Measurements from ENCODE around the gene CERK.

Gene CERK

DNA sequence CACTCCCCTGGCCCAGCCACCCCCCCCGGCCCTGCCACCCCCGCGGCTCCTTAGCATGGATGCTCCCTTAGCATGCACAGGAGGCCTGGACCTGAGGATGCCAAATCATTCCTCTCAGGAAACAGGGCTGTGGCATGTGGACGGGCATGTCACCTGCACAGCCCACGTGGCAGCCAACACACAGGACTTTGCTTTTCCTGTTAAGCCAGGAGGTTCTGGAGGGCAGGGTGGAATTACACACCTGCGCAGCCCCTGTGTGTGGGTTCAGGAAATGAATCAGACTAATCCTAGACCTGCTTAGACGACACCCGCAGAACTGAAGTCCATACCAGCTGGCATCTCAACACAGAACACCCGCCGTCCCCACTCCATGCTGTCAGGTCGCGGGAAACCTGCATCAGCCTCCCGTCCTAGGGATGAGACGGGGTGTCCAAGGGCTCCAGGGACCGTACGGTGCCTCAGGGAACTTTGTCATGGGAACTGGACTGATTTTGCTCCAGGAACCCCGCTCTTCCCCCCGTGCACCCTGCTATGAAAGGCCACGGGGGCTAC lies 10.2 kb downstream of the CERK start:
- DNase-seq = no peak
- Histone ChIP-seq H3K9me3 (ENCODE audit: control extremely low read depth in 1 of 5, control insufficient read depth in 4 of 5, insufficient read depth in 2 of 5, low read depth in 1 of 5, low read length in 4 of 5) (no peaks in the 10 kb centered on the region), H3K27ac (ENCODE audit: insufficient read depth in 1 of 2, low read depth in 1 of 2, low read length in 2 of 2, poor library complexity in 1 of 2, severe bottlenecking in 2 of 2) (peak overlapping the region in 1 of 2 experiments; percentile 1), H3K27me3 (replicated peaks in 2 of 5; ENCODE audit: control insufficient read depth in 4 of 5, insufficient read depth in 5 of 5, low read length in 4 of 5) (no peaks in the 10 kb centered on the region), H3K36me3 (ENCODE audit: control insufficient read depth in 4 of 4, insufficient read depth in 4 of 4, low read length in 3 of 4) (peaks cover 9 to 61% (median 39%) of the 10 kb centered on the region in 4 experiments), H3K4me1 (ENCODE audit: control extremely low read depth in 1 of 4, control insufficient read depth in 4 of 4, insufficient read depth in 4 of 4, low read length in 3 of 4) (peaks cover 0 to 9% (median 4%) of the 10 kb centered on the region in 4 experiments), H3K4me3 (ENCODE audit: control insufficient read depth in 1 of 7, extremely low read depth in 1 of 7, insufficient read depth in 4 of 7, low read depth in 2 of 7, low read length in 6 of 7) (no peak overlapping the region)
- ChIA-PET POLR2A (no interaction called here), CTCF (no interaction called here)
- WGBS (ENCODE audit: insufficient coverage) = 81% methylated on average over 13 of the region's 19 CpGs

DNA sequence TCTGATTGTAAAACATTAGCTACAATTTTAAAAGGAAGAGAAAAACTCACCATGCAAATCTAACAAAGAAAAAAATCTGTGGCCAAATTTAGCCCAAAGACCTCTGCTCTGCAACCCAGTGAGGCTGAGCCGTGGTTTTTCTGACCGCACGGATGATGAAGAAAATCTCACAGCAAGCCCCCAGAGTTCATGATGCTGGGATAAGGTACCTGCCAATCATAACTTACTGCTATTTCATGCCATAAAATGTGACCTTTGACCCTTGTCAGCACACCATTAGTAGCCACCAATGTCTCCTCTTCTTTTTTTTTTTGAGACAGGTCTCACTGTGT lies 11.1 kb downstream of the CERK start:
- Histone ChIP-seq H3K27ac (ENCODE audit: insufficient read depth in 1 of 2, low read depth in 1 of 2, low read length in 2 of 2, poor library complexity in 1 of 2, severe bottlenecking in 2 of 2) (no peak overlapping the region), H3K36me3 (ENCODE audit: control insufficient read depth in 4 of 4, insufficient read depth in 4 of 4, low read length in 3 of 4) (peaks cover 9 to 60% (median 40%) of the 10 kb centered on the region in 4 experiments), H3K27me3 (replicated peaks in 2 of 5; ENCODE audit: control insufficient read depth in 4 of 5, insufficient read depth in 5 of 5, low read length in 4 of 5) (no peaks in the 10 kb centered on the region), H3K9me3 (ENCODE audit: control extremely low read depth in 1 of 5, control insufficient read depth in 4 of 5, insufficient read depth in 2 of 5, low read depth in 1 of 5, low read length in 4 of 5) (no peaks in the 10 kb centered on the region), H3K4me3 (ENCODE audit: control insufficient read depth in 1 of 7, extremely low read depth in 1 of 7, insufficient read depth in 4 of 7, low read depth in 2 of 7, low read length in 6 of 7) (no peak overlapping the region), H3K4me1 (ENCODE audit: control extremely low read depth in 1 of 4, control insufficient read depth in 4 of 4, insufficient read depth in 4 of 4, low read length in 3 of 4) (peaks cover 0 to 8% (median 3%) of the 10 kb centered on the region in 4 experiments)
- ChIA-PET CTCF (interaction anchor here (0.7 to 1.0 kb wide), 3 partner anchors 13 to 1227 kb away, joined by 3 read pairs; no protein-coding TSS in a partner anchor), POLR2A (interaction anchor here (0.6 kb wide), 1 partner anchor 35 kb away, joined by 5 read pairs; no protein-coding TSS in a partner anchor)
- 82% methylated on average over 3 of the region's 3 CpGs for WGBS (ENCODE audit: insufficient coverage)
- DNase-seq = no peak

DNA sequence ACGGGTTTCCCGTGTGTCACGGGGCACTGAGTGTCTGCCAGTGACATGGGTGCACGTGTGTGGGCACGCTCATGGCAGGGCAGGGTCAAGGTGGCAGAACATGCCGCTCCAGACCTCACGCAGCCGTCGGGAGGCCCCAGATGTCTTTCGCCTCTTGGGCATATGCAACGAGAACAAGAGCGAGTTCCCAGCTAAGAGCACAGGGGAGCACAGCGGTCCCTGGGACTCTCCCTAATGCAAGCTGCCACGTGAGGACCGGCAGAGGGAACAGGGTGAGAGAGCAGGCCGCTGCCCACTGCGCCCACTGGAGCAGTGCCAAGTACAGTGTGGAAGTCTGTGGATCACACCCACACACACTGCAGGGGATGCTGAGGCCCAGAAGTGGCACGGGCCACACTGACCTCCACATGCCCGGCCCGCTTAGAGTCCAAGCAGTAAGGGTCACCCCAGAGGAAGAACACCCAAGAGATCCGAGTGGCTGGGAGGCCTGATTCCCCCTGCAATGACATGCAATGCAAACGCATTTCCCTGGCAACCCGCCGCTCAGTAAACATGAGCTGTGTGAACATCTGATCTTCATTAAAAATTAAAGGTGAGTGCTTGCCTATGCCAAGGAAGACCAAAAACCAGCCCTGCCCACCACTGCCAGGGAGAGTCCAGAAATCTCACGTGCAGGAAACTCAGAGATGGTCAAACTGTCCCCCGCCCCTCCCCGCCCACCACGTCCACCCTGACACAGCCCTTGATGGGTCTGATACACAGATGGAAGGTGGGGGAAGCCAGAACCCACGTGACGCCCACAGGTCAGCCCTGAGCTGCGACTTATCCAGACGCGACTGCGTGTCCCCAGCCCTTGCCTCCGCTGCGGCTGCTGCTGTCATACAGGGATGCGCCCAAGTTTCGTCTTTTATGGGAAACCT lies 11.7 kb downstream of the CERK start:
- Histone ChIP-seq H3K4me3 (ENCODE audit: control insufficient read depth in 1 of 7, extremely low read depth in 1 of 7, insufficient read depth in 4 of 7, low read depth in 2 of 7, low read length in 6 of 7) (no peak overlapping the region), H3K27me3 (replicated peaks in 2 of 5; ENCODE audit: control insufficient read depth in 4 of 5, insufficient read depth in 5 of 5, low read length in 4 of 5) (no peaks in the 10 kb centered on the region), H3K27ac (ENCODE audit: insufficient read depth in 1 of 2, low read depth in 1 of 2, low read length in 2 of 2, poor library complexity in 1 of 2, severe bottlenecking in 2 of 2) (no peak overlapping the region), H3K4me1 (ENCODE audit: control extremely low read depth in 1 of 4, control insufficient read depth in 4 of 4, insufficient read depth in 4 of 4, low read length in 3 of 4) (peaks cover 0 to 8% (median 3%) of the 10 kb centered on the region in 4 experiments), H3K36me3 (ENCODE audit: control insufficient read depth in 4 of 4, insufficient read depth in 4 of 4, low read length in 3 of 4) (peaks cover 9 to 57% (median 36%) of the 10 kb centered on the region in 4 experiments), H3K9me3 (ENCODE audit: control extremely low read depth in 1 of 5, control insufficient read depth in 4 of 5, insufficient read depth in 2 of 5, low read depth in 1 of 5, low read length in 4 of 5) (no peaks in the 10 kb centered on the region)
- DNase-seq = no peak
- WGBS (ENCODE audit: insufficient coverage) = 95% methylated on average over 35 of the region's 38 CpGs
- ChIA-PET CTCF (interaction anchor here (0.7 to 1.0 kb wide), 3 partner anchors 12 to 1227 kb away, joined by 3 read pairs; no protein-coding TSS in a partner anchor), POLR2A (interaction anchor here (0.6 kb wide), 1 partner anchor 36 kb away, joined by 5 read pairs; no protein-coding TSS in a partner anchor)

DNA sequence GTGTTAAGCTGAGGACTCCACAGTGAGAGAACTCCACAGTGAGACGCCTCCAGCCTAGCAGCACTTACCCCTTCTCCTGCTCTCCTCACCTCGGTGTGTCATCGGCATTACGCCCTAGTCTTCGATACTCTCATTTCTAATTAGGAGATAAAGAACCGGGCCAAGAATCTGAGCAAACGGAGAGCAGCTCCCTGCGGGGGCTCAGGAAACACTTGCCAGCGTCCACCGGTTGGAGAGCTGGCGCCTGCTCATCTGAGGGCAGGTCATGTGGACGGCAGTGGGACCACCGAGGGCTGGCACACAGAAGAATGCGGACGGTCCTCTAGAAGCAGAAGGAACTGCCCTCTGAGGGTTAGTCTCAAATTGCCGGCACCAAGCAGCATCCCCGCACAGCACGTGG lies 13.0 kb downstream of the CERK start:
- Histone ChIP-seq H3K9me3 (ENCODE audit: control extremely low read depth in 1 of 5, control insufficient read depth in 4 of 5, insufficient read depth in 2 of 5, low read depth in 1 of 5, low read length in 4 of 5) (no peaks in the 10 kb centered on the region), H3K36me3 (ENCODE audit: control insufficient read depth in 4 of 4, insufficient read depth in 4 of 4, low read length in 3 of 4) (peaks cover 9 to 60% (median 35%) of the 10 kb centered on the region in 4 experiments), H3K4me1 (ENCODE audit: control extremely low read depth in 1 of 4, control insufficient read depth in 4 of 4, insufficient read depth in 4 of 4, low read length in 3 of 4) (peaks cover 0 to 3% (median 0%) of the 10 kb centered on the region in 4 experiments), H3K4me3 (ENCODE audit: control insufficient read depth in 1 of 7, extremely low read depth in 1 of 7, insufficient read depth in 4 of 7, low read depth in 2 of 7, low read length in 6 of 7) (no peak overlapping the region), H3K27me3 (replicated peaks in 2 of 5; ENCODE audit: control insufficient read depth in 4 of 5, insufficient read depth in 5 of 5, low read length in 4 of 5) (no peaks in the 10 kb centered on the region), H3K27ac (ENCODE audit: insufficient read depth in 1 of 2, low read depth in 1 of 2, low read length in 2 of 2, poor library complexity in 1 of 2, severe bottlenecking in 2 of 2) (no peak overlapping the region)
- ChIA-PET CTCF (interaction anchor here (0.6 kb wide), 1 partner anchor 11 kb away, joined by 3 read pairs; no protein-coding TSS in a partner anchor), POLR2A (no interaction called here)
- 92% methylated on average over 18 of the region's 18 CpGs for WGBS (ENCODE audit: insufficient coverage)
- no peak for DNase-seq

DNA sequence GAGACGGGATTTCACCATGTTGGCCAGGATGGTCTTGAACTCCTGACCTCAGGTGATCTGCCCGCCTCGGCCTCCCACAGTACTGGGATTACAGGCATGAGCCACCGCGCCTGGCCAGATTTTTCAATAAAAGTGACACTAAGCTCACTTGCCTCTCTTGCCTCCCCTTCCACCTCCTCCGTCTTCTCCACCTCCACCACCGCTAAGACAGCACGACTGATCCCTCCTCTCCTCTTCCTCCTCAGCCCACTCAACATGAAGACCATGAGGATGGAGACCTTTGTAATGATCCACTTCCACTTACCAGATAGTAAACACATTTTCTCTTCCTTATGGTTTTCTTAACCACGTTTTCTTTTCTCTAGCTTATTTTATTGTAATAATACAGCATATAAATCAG lies 14.2 kb downstream of the CERK start:
- CTCF ChIA-PET = no interaction called here
- Histone ChIP-seq H3K9me3 (ENCODE audit: control extremely low read depth in 1 of 5, control insufficient read depth in 4 of 5, insufficient read depth in 2 of 5, low read depth in 1 of 5, low read length in 4 of 5) (no peaks in the 10 kb centered on the region), H3K4me3 (ENCODE audit: control insufficient read depth in 1 of 7, extremely low read depth in 1 of 7, insufficient read depth in 4 of 7, low read depth in 2 of 7, low read length in 6 of 7) (no peak overlapping the region), H3K36me3 (ENCODE audit: control insufficient read depth in 4 of 4, insufficient read depth in 4 of 4, low read length in 3 of 4) (peaks cover 7 to 69% (median 45%) of the 10 kb centered on the region in 4 experiments), H3K4me1 (ENCODE audit: control extremely low read depth in 1 of 4, control insufficient read depth in 4 of 4, insufficient read depth in 4 of 4, low read length in 3 of 4) (peaks cover 0 to 3% (median 0%) of the 10 kb centered on the region in 4 experiments), H3K27ac (ENCODE audit: insufficient read depth in 1 of 2, low read depth in 1 of 2, low read length in 2 of 2, poor library complexity in 1 of 2, severe bottlenecking in 2 of 2) (no peak overlapping the region), H3K27me3 (replicated peaks in 2 of 5; ENCODE audit: control insufficient read depth in 4 of 5, insufficient read depth in 5 of 5, low read length in 4 of 5) (no peaks in the 10 kb centered on the region)
- no peak for DNase-seq
- POLR2A ChIA-PET = no interaction called here
- WGBS (ENCODE audit: insufficient coverage) = 96% methylated on average over 8 of the region's 9 CpGs

DNA sequence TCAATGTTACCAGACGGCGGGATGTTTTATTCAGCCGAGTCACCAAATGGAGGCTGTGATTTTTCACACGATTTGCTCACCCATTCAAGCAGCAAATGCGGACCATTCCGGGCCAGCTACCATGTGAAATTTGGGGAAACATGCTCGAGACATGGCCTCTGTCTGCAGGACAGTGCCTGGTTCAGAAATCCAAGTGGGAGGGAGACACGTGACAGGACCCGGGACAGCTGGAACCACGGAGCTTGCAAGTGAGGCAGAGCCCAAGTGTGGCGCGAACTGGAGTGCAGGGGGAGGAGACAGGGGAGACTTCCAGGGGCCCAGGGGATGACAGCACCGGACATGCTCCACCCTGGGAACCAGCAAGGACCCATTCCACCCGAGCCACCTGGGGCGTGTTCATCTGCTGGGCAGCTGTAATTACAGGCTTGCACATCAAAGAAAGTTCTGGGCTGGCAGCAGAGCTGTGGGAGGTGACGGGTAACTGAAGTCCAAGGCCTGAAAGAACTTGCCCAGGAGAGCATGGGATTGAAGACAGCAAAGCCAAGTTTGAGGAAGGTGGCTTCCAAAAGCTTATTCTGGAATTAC lies 16.5 kb downstream of the CERK start:
- POLR2A ChIA-PET = no interaction called here
- CTCF ChIA-PET = interaction anchor here (1.0 to 1.7 kb wide), 6 partner anchors 11 to 41 kb away, joined by 3 to 5 read pairs (median 3); partner anchors contain the start of gene TBC1D22A
- DNase-seq = no peak
- WGBS (ENCODE audit: insufficient coverage) = 97% methylated on average over 15 of the region's 16 CpGs
- Histone ChIP-seq H3K27ac (ENCODE audit: insufficient read depth in 1 of 2, low read depth in 1 of 2, low read length in 2 of 2, poor library complexity in 1 of 2, severe bottlenecking in 2 of 2) (no peak overlapping the region), H3K36me3 (ENCODE audit: control insufficient read depth in 4 of 4, insufficient read depth in 4 of 4, low read length in 3 of 4) (peaks cover 13 to 73% (median 49%) of the 10 kb centered on the region in 4 experiments), H3K27me3 (replicated peaks in 2 of 5; ENCODE audit: control insufficient read depth in 4 of 5, insufficient read depth in 5 of 5, low read length in 4 of 5) (no peaks in the 10 kb centered on the region), H3K4me1 (ENCODE audit: control extremely low read depth in 1 of 4, control insufficient read depth in 4 of 4, insufficient read depth in 4 of 4, low read length in 3 of 4) (no peaks in the 10 kb centered on the region), H3K4me3 (ENCODE audit: control insufficient read depth in 1 of 7, extremely low read depth in 1 of 7, insufficient read depth in 4 of 7, low read depth in 2 of 7, low read length in 6 of 7) (no peak overlapping the region), H3K9me3 (ENCODE audit: control extremely low read depth in 1 of 5, control insufficient read depth in 4 of 5, insufficient read depth in 2 of 5, low read depth in 1 of 5, low read length in 4 of 5) (no peaks in the 10 kb centered on the region)
